ENCODE data around the gene TMEM11. TPM values are rescaled to one million over a fixed set of nuclear protein-coding genes. Genes with fewer than 3 reads are reported as not detected.

TMEM11 gene
- total and polyA plus RNA-seq, 2 of the 4 experiments (the other 2 are of a cell fraction) = 19.9 to 44.7 TPM

- no peak for TF ChIP-seq NFE2L2 (IDR thresholded peaks at IDR 0.05; ENCODE audit: low read depth, low read length)
- TF ChIP-seq MXI1 (IDR thresholded peaks at IDR 0.05; ENCODE audit: borderline replicate concordance, low read depth, low read length) = no peak
- no peak for TF ChIP-seq RAD21 (IDR thresholded peaks at IDR 0.05; ENCODE audit: low read length)
- no peak for TF ChIP-seq USF2 (IDR thresholded peaks at IDR 0.05; ENCODE audit: low read depth, low read length)
- TF ChIP-seq MAZ (IDR thresholded peaks at IDR 0.05; ENCODE audit: borderline replicate concordance, low read depth, low read length) = no peak
- TF ChIP-seq POLR2A (IDR thresholded peaks at IDR 0.05; ENCODE audit: low read depth, low read length) = no peak
- TF ChIP-seq FOS (IDR thresholded peaks at IDR 0.05; ENCODE audit: low read depth, low read length) = no peak
- no peak for TF ChIP-seq MAFK (IDR thresholded peaks at IDR 0.05; ENCODE audit: low read depth, low read length)
- no peak for TF ChIP-seq ELK1 (IDR thresholded peaks at IDR 0.05; ENCODE audit: borderline replicate concordance, low read depth, low read length)
- TF ChIP-seq BHLHE40 (IDR thresholded peaks at IDR 0.05; ENCODE audit: low read depth, low read length) = no peak
- no peak for TF ChIP-seq RCOR1 (IDR thresholded peaks at IDR 0.05; ENCODE audit: insufficient replicate concordance, low read length)
- TF ChIP-seq CHD1 (IDR thresholded peaks at IDR 0.05; ENCODE audit: low read depth, low read length) = no peak
- Histone ChIP-seq H3K36me3 (ENCODE audit: control insufficient read depth, insufficient read depth, low read length) (peaks cover 7% of the 10 kb centered on the region; the same call in 1 of the 2 replicates), H3K4me1 (ENCODE audit: control insufficient read depth, insufficient read depth, low read length) (0 out of 2 replicates have a peak, but pooled peaks cover 1% of the 10 kb centered on the region), H2BK5ac (ENCODE audit: low read depth, low read length, poor library complexity, severe bottlenecking) (no peak overlapping the region), H4K20me1 (ENCODE audit: insufficient read depth, low read length) (peaks cover 4% of the 10 kb centered on the region), H2AK5ac (ENCODE audit: low read depth, low read length) (no peak overlapping the region), H2BK15ac (ENCODE audit: low read depth, low read length) (no peak overlapping the region), H3K23ac (ENCODE audit: low read depth, low read length) (no peak overlapping the region), H3K27ac (ENCODE audit: insufficient read depth, low read length) (no peak overlapping the region), H3K4me2 (ENCODE audit: low read depth, low read length) (no peak overlapping the region), H4K8ac (ENCODE audit: low read depth in 2 of 2, low read length in 2 of 2) (no peak overlapping the region), H2AFZ (replicated peaks; ENCODE audit: low read length, poor library complexity) (no peak overlapping the region), H3K27me3 (ENCODE audit: control insufficient read depth, insufficient read depth, low read length) (no peaks in the 10 kb centered on the region), H3K14ac (replicated peaks; ENCODE audit: low read depth, low read length) (no peak overlapping the region), H2BK120ac (ENCODE audit: low read depth, low read length) (no peak overlapping the region), H3K9me1 (ENCODE audit: insufficient read depth, low read length) (no peaks in the 10 kb centered on the region), H2BK20ac (ENCODE audit: low read depth, low read length) (no peak overlapping the region), H2AK9ac (replicated peaks; ENCODE audit: low read depth, low read length, poor library complexity) (no peak overlapping the region), H4K91ac (ENCODE audit: insufficient read depth, low read depth, low read length) (no peak overlapping the region), H3K56ac (ENCODE audit: extremely low read depth, insufficient read depth, low read length) (no peak overlapping the region), H3K4ac (ENCODE audit: low read depth, low read length) (no peak overlapping the region), H3K4me3 (ENCODE audit: insufficient read depth, low read depth, low read length) (no peak overlapping the region), H3K9ac (ENCODE audit: low read depth, low read length) (no peak overlapping the region), H4K5ac (ENCODE audit: low read depth, low read length) (no peak overlapping the region), H3K9me3 (ENCODE audit: control insufficient read depth, insufficient read depth, low read length) (no peaks in the 10 kb centered on the region), H3K18ac (ENCODE audit: low read depth, low read length) (no peak overlapping the region), H3K79me1 (ENCODE audit: low read depth in 1 of 2, low read length in 2 of 2) (no peaks in the 10 kb centered on the region)
- in situ Hi-C loops (cut with MboI; ENCODE audit: low sequenced_read_pairs) = no loop called here
- dilution Hi-C loops (cut with HindIII; ENCODE audit: low sequenced_read_pairs, unreplicated experiment) = no loop called here
- ChIA-PET CTCF (no interaction called here), POLR2A (ENCODE audit: unreplicated experiment) (no interaction called here)
- 85% methylated on average over 10 of the region's 26 CpGs; no CpG with 5 or more reads in 1 of the 2 experiments for WGBS, 2 experiments (ENCODE audit: extremely low coverage in 2 of 2, insufficient read length in 1 of 2)
- no peak for DNase-seq
- ATAC-seq (ENCODE audit: low read depth) = no peak
- intact Hi-C loops (cut with micrococcal nuclease) = no loop called here
- no TSS peak for BruUV-seq (replicated peaks)
These were observed 29.0 kb upstream of the TMEM11 start for GRCh38 chr17:21242780-21243515.

All from IMR-90 (cell line).